ENCODE measurements around the gene ITM2A.

The ITM2A gene

DNA sequence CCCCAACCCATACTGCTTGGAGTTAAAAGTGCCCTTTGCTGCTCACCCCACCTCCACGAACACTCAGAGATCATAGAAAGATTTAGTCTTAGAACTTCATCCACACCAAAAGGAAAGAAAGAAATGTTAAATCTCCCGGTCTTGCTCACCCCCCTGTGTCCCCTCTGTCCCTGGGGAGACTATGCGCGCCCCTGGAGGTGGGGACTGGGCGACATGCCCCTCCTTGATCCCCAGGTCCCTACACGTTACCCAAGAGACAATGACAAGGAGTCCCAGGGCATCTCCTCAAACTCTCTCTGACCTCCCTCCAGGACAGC is 620 bp downstream of the ITM2A start:
- no peak for TF ChIP-seq TEAD4 (IDR thresholded peaks at IDR 0.05)
- no peak for TF ChIP-seq ZBTB7A (IDR thresholded peaks at IDR 0.05; ENCODE audit: low read depth)

DNA sequence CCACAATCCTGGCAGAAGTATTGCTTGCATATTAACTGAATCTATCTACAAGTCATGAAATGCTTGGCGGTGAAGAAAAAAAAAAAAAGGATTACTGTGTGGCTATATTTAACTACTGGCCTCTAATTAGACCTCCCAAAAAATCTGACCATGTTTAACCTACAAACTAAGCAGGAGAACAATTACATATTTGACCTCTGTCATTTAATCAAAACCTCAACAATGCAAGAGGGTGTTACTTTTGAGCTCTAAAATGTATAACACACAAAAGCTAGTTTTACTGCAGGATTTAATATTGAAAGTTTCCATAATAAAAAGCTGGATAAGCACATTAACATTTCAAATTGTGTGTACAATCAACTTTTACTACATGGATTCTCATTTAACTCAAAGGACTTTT is 1.5 kb downstream of the ITM2A start:
- TF ChIP-seq EP300 (IDR thresholded peaks at IDR 0.05; ENCODE audit: borderline replicate concordance) (no peak), EGR1 (IDR thresholded peaks at IDR 0.05) (no peak), TEAD4 (IDR thresholded peaks at IDR 0.05) (no peak), YY1 (IDR thresholded peaks at IDR 0.05; ENCODE audit: low read depth) (no peak), FOXM1 (IDR thresholded peaks at IDR 0.05; ENCODE audit: borderline replicate concordance, low read depth) (no peak)

DNA sequence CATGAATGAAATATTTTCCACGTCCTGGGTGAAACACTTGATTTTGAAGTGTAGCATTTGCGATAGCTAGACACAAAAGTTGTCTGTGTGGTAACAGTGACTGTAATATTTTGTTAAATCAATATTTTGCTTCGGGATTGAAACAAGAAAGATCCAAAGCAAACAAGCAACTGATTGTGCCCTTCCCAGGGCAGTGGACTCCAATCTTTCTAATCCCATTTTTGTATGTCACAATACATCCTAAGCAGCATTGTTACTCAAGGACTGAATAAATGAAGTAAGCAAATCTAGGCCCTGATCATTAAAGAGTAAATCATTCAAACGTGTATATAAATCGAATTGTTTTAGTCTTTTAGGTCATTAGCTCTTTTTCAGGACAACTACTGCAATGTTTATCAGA is 2.8 kb downstream of the ITM2A start:
- no peak for TF ChIP-seq NFIC (IDR thresholded peaks at IDR 0.05)
- no peak for TF ChIP-seq FOXM1 (IDR thresholded peaks at IDR 0.05; ENCODE audit: borderline replicate concordance, low read depth)
- no peak for TF ChIP-seq TEAD4 (IDR thresholded peaks at IDR 0.05)
- TF ChIP-seq, protein P1, sequence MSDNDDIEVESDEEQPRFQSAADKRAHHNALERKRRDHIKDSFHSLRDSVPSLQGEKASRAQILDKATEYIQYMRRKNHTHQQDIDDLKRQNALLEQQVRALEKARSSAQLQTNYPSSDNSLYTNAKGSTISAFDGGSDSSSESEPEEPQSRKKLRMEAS (IDR thresholded peaks at IDR 0.05) = no peak
- no peak for TF ChIP-seq TCF12 (IDR thresholded peaks at IDR 0.05; ENCODE audit: low read depth)
- TF ChIP-seq, protein P2, sequence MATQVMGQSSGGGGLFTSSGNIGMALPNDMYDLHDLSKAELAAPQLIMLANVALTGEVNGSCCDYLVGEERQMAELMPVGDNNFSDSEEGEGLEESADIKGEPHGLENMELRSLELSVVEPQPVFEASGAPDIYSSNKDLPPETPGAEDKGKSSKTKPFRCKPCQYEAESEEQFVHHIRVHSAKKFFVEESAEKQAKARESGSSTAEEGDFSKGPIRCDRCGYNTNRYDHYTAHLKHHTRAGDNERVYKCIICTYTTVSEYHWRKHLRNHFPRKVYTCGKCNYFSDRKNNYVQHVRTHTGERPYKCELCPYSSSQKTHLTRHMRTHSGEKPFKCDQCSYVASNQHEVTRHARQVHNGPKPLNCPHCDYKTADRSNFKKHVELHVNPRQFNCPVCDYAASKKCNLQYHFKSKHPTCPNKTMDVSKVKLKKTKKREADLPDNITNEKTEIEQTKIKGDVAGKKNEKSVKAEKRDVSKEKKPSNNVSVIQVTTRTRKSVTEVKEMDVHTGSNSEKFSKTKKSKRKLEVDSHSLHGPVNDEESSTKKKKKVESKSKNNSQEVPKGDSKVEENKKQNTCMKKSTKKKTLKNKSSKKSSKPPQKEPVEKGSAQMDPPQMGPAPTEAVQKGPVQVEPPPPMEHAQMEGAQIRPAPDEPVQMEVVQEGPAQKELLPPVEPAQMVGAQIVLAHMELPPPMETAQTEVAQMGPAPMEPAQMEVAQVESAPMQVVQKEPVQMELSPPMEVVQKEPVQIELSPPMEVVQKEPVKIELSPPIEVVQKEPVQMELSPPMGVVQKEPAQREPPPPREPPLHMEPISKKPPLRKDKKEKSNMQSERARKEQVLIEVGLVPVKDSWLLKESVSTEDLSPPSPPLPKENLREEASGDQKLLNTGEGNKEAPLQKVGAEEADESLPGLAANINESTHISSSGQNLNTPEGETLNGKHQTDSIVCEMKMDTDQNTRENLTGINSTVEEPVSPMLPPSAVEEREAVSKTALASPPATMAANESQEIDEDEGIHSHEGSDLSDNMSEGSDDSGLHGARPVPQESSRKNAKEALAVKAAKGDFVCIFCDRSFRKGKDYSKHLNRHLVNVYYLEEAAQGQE (IDR thresholded peaks at IDR 0.05; ENCODE audit: low read depth) = no peak
- no peak for TF ChIP-seq EGR1 (IDR thresholded peaks at IDR 0.05)
- no peak for TF ChIP-seq EP300 (IDR thresholded peaks at IDR 0.05; ENCODE audit: borderline replicate concordance)
- TF ChIP-seq CEBPB (IDR thresholded peaks at IDR 0.05) = no peak
- TF ChIP-seq CREB1 (IDR thresholded peaks at IDR 0.05; ENCODE audit: low read depth) = no peak
- TF ChIP-seq ZBTB7A (IDR thresholded peaks at IDR 0.05; ENCODE audit: low read depth) = no peak
- TF ChIP-seq TAF1 (IDR thresholded peaks at IDR 0.05; ENCODE audit: low read depth) = no peak
- TF ChIP-seq, protein P3, sequence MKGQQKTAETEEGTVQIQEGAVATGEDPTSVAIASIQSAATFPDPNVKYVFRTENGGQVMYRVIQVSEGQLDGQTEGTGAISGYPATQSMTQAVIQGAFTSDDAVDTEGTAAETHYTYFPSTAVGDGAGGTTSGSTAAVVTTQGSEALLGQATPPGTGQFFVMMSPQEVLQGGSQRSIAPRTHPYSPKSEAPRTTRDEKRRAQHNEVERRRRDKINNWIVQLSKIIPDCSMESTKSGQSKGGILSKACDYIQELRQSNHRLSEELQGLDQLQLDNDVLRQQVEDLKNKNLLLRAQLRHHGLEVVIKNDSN (IDR thresholded peaks at IDR 0.05) = no peak
- TF ChIP-seq RAD21 (IDR thresholded peaks at IDR 0.05; ENCODE audit: low read depth) = no peak
- TF ChIP-seq YY1 (IDR thresholded peaks at IDR 0.05; ENCODE audit: low read depth) = no peak

DNA sequence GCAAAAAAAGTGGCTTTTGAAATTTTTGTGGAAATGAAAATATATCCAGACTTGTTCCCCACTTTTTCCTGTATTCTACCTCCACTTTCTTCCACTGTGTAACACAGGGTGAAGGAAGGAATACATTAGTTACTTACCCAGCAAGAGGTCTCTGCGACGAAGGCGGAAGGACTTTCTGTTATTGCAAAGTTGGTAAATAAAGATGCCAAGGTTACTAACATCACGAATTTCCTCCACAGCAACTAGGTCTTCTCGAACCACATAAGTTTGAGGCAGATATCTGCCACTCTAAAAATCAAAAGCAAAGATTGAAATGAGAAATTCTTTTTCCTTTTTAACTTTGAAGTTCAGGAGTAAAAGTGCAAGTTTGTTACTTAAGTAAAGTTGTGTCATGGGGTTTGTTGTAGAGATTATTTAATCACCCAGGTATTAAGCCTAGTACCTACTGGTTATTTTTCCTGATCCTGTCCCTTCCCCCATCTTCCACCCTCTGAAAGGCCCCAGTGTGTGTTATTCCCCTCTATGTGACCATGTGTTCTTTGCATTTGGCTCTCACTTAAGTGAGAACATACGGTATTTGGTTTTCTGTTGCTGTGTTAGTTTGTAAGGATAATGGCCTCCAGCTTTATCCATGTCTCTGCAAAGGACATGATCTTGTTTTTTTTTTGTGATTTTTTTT is 5.8 kb downstream of the ITM2A start:
- no peak for TF ChIP-seq CEBPB (IDR thresholded peaks at IDR 0.05)
- TF ChIP-seq, protein P3 (IDR thresholded peaks at IDR 0.05) = no peak
- TF ChIP-seq, protein P2 (IDR thresholded peaks at IDR 0.05; ENCODE audit: low read depth) = no peak
- TF ChIP-seq EP300 (IDR thresholded peaks at IDR 0.05; ENCODE audit: borderline replicate concordance) = no peak
- TF ChIP-seq ZBTB7A (IDR thresholded peaks at IDR 0.05; ENCODE audit: low read depth) = no peak
- TF ChIP-seq TEAD4 (IDR thresholded peaks at IDR 0.05) = no peak
- no peak for TF ChIP-seq FOXM1 (IDR thresholded peaks at IDR 0.05; ENCODE audit: borderline replicate concordance, low read depth)
- TF ChIP-seq RAD21 (IDR thresholded peaks at IDR 0.05; ENCODE audit: low read depth) = no peak
- no peak for TF ChIP-seq YY1 (IDR thresholded peaks at IDR 0.05; ENCODE audit: low read depth)
- no peak for TF ChIP-seq NFIC (IDR thresholded peaks at IDR 0.05)
- no peak for TF ChIP-seq EGR1 (IDR thresholded peaks at IDR 0.05)
- no peak for TF ChIP-seq CREB1 (IDR thresholded peaks at IDR 0.05; ENCODE audit: low read depth)
- TF ChIP-seq, protein P1 (IDR thresholded peaks at IDR 0.05) = no peak
- no peak for TF ChIP-seq TAF1 (IDR thresholded peaks at IDR 0.05; ENCODE audit: low read depth)
- no peak for TF ChIP-seq TCF12 (IDR thresholded peaks at IDR 0.05; ENCODE audit: low read depth)

DNA sequence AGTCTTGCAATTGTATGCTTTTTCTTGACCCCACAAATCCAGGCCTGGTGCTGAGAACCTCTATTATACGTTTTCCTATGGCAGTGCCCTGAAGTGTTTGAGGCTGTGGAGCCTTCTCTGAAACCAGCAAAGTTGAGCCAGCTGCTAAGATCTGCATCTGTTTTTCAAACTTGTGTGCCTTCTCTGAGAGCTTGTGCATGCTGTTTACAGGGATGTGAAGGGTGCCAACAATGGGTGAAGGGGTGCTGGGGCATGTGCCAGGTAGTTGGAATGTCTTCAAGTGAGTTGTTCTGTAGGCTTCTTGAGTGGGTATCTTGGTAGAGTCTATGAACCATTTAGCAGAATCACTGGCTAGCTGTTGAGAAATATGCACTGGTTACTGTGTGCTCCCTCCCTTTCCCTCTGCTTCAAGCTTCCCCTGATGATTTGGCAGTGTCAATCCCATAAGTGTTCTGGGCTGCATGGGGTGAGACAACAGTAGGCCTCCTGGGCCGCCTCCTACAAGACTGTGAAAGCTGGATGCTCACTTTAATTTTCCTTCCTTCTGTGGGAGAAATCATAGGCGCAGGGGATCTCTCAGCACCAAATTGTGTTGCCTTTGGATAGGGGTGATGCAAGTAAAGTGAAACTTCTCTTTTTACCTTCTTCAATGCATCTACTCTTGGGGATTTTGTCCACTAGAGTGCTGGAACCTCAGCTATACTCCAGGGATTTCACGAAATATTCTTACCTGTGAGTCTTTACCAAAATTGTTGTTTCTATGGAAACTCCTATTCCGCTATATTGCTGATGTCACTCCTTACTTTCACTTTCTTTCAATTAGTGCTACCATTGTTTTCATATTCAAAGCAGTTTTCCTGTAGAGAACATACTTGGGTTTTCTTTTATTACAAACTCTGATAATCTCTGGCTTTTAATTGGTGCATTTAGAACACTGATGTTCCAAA is 30.0 kb downstream of the ITM2A start:
- TF ChIP-seq YY1 (IDR thresholded peaks at IDR 0.05; ENCODE audit: low read depth) = no peak
- TF ChIP-seq RAD21 (IDR thresholded peaks at IDR 0.05; ENCODE audit: low read depth) = no peak
- no peak for TF ChIP-seq CREB1 (IDR thresholded peaks at IDR 0.05; ENCODE audit: low read depth)
- no peak for TF ChIP-seq TCF12 (IDR thresholded peaks at IDR 0.05; ENCODE audit: low read depth)
- TF ChIP-seq, protein P2 (IDR thresholded peaks at IDR 0.05; ENCODE audit: low read depth) = no peak
- no peak for TF ChIP-seq FOXM1 (IDR thresholded peaks at IDR 0.05; ENCODE audit: borderline replicate concordance, low read depth)
- TF ChIP-seq, protein P1 (IDR thresholded peaks at IDR 0.05) = no peak
- TF ChIP-seq ZBTB7A (IDR thresholded peaks at IDR 0.05; ENCODE audit: low read depth) = no peak
- TF ChIP-seq EGR1 (IDR thresholded peaks at IDR 0.05) = no peak
- no peak for TF ChIP-seq EP300 (IDR thresholded peaks at IDR 0.05; ENCODE audit: borderline replicate concordance)
- TF ChIP-seq NFIC (IDR thresholded peaks at IDR 0.05) = no peak
